ENCODE measurements around the gene ADAM10.

ADAM10 gene

GRCh38 chr15:58576657-58577056 lies 172.8 kb downstream of the ADAM10 start:
- no peak overlapping the region for H3K4me2 ChIP-seq (ENCODE audit: low read length)
- H3K27ac ChIP-seq (ENCODE audit: low read depth, low read length, poor library complexity, severe bottlenecking) = no peak overlapping the region
- no peaks in the 10 kb centered on the region for H4K20me1 ChIP-seq (ENCODE audit: insufficient read depth, low read length)
- no peaks in the 10 kb centered on the region for H3K9me2 ChIP-seq (ENCODE audit: low read depth, low read length)
- H3K4me1 ChIP-seq (ENCODE audit: insufficient read depth, low read length, severe bottlenecking) = peaks cover 20% of the 10 kb centered on the region
- H3K4me3 ChIP-seq (ENCODE audit: low read depth, low read length, poor library complexity, severe bottlenecking) = no peak overlapping the region
- no peaks in the 10 kb centered on the region for H3K79me2 ChIP-seq (ENCODE audit: insufficient read depth, low read length)
- H3K27me3 ChIP-seq (ENCODE audit: insufficient read depth, low read length) = no peaks in the 10 kb centered on the region
- no peaks in the 10 kb centered on the region for H3K9me3 ChIP-seq (ENCODE audit: low read length)
- H3K36me3 ChIP-seq (ENCODE audit: insufficient read depth, low read length) = no peaks in the 10 kb centered on the region
- no peak overlapping the region for H3K9ac ChIP-seq (ENCODE audit: low read length)
- no peaks in the 10 kb centered on the region for H3F3A ChIP-seq (ENCODE audit: insufficient read depth, low read length)
- no peak overlapping the region for H2AFZ ChIP-seq (ENCODE audit: low read length)
- TF ChIP-seq CTCF (IDR thresholded peaks at IDR 0.05; ENCODE audit: low read length) (no peak), EZH2 (IDR thresholded peaks at IDR 0.05; ENCODE audit: borderline replicate concordance, low read length) (no peak)

- Histone ChIP-seq H3K27ac (ENCODE audit: low read depth, low read length, poor library complexity, severe bottlenecking) (peak overlapping the region; percentile 84), H3K9me2 (ENCODE audit: low read depth, low read length) (no peaks in the 10 kb centered on the region), H3K4me2 (ENCODE audit: low read length) (peak overlapping the region; percentile 31; the same call in 1 of the 2 replicates), H4K20me1 (ENCODE audit: insufficient read depth, low read length) (no peaks in the 10 kb centered on the region), H3K4me1 (ENCODE audit: insufficient read depth, low read length, severe bottlenecking) (peaks cover 24% of the 10 kb centered on the region), H3K9ac (ENCODE audit: low read length) (peak overlapping the region; percentile 32; the same call in 1 of the 2 replicates), H3K27me3 (ENCODE audit: insufficient read depth, low read length) (no peaks in the 10 kb centered on the region), H3K36me3 (ENCODE audit: insufficient read depth, low read length) (no peaks in the 10 kb centered on the region), H3K79me2 (ENCODE audit: insufficient read depth, low read length) (no peaks in the 10 kb centered on the region), H3F3A (ENCODE audit: insufficient read depth, low read length) (no peaks in the 10 kb centered on the region), H2AFZ (ENCODE audit: low read length) (no peak overlapping the region), H3K9me3 (ENCODE audit: low read length) (no peaks in the 10 kb centered on the region), H3K4me3 (ENCODE audit: low read depth, low read length, poor library complexity, severe bottlenecking) (no peak overlapping the region)
- no peak for TF ChIP-seq EZH2 (IDR thresholded peaks at IDR 0.05; ENCODE audit: borderline replicate concordance, low read length)
- no peak for TF ChIP-seq CTCF (IDR thresholded peaks at IDR 0.05; ENCODE audit: low read length)
These were observed 174.3 kb downstream of the ADAM10 start for GRCh38 chr15:58575045-58575786.

- no peak for TF ChIP-seq EZH2 (IDR thresholded peaks at IDR 0.05; ENCODE audit: borderline replicate concordance, low read length)
- no peak for TF ChIP-seq CTCF (IDR thresholded peaks at IDR 0.05; ENCODE audit: low read length)
- Histone ChIP-seq H3K4me2 (ENCODE audit: low read length) (peak overlapping the region; percentile 31; the same call in 1 of the 2 replicates), H2AFZ (ENCODE audit: low read length) (no peak overlapping the region), H3K9ac (ENCODE audit: low read length) (peak overlapping the region; percentile 32; the same call in 1 of the 2 replicates), H4K20me1 (ENCODE audit: insufficient read depth, low read length) (no peaks in the 10 kb centered on the region), H3K9me2 (ENCODE audit: low read depth, low read length) (no peaks in the 10 kb centered on the region), H3K36me3 (ENCODE audit: insufficient read depth, low read length) (no peaks in the 10 kb centered on the region), H3K9me3 (ENCODE audit: low read length) (no peaks in the 10 kb centered on the region), H3K4me1 (ENCODE audit: insufficient read depth, low read length, severe bottlenecking) (peaks cover 24% of the 10 kb centered on the region), H3F3A (ENCODE audit: insufficient read depth, low read length) (no peaks in the 10 kb centered on the region), H3K79me2 (ENCODE audit: insufficient read depth, low read length) (no peaks in the 10 kb centered on the region), H3K27me3 (ENCODE audit: insufficient read depth, low read length) (no peaks in the 10 kb centered on the region), H3K27ac (ENCODE audit: low read depth, low read length, poor library complexity, severe bottlenecking) (peak overlapping the region; percentile 84), H3K4me3 (ENCODE audit: low read depth, low read length, poor library complexity, severe bottlenecking) (no peak overlapping the region)
These were observed 174.9 kb downstream of the ADAM10 start for GRCh38 chr15:58574631-58575030.

Data from OCI-LY1 (cell line).